GM23248 (cell line): Measurements from ENCODE around the gene ZDHHC11. TPM values are rescaled to one million over a fixed set of nuclear protein-coding genes. Genes with fewer than 3 reads are reported as not detected.
"Not testable (repeated sequence)": the region's sequence is repeated elsewhere in the genome, so short reads cannot be mapped to it uniquely, and the experiment has no call there.

Experiments
- DNase-seq: peaks from one replicate; pipeline ENCODE4 v3.0.0-alpha.2; 2015
- H2AFZ ChIP-seq: fragments of 200-600 bp; sonication (generic); 2 replicates; pipeline ENCODE4 v1.6.1; 2016; ENCODE audit warnings: antibody characterized with exemption
- H3F3A ChIP-seq: fragments of 200-600 bp; sonication (generic); 2 replicates; pipeline ENCODE4 v1.6.1; 2016; ENCODE audit warnings: mild to moderate bottlenecking, antibody characterized with exemption, mixed run types; ENCODE audit not compliant: insufficient read depth
- H3K27ac ChIP-seq: fragments of 200-600 bp; sonication (generic); 2 replicates; pipeline ENCODE4 v1.5.1; 2016; ENCODE audit warnings: mild to moderate bottlenecking
- H3K27me3 ChIP-seq: fragments of 200-600 bp; sonication (generic); replicated peaks from 2 replicates; pipeline ENCODE4 v1.6.1; 2016; ENCODE audit warnings: mild to moderate bottlenecking; ENCODE audit not compliant: insufficient read depth
- H3K36me3 ChIP-seq: fragments of 200-600 bp; sonication (generic); 2 replicates; pipeline ENCODE4 v1.6.1; 2016; ENCODE audit warnings: low read depth, mild to moderate bottlenecking
- H3K4me1 ChIP-seq: fragments of 200-600 bp; sonication (generic); 2 replicates; pipeline ENCODE4 v1.6.1; 2016; ENCODE audit warnings: mild to moderate bottlenecking; ENCODE audit not compliant: insufficient read depth
- H3K4me2 ChIP-seq: fragments of 200-600 bp; sonication (generic); one replicate; pipeline ENCODE4 v1.6.1; 2016; ENCODE audit warnings: mild to moderate bottlenecking; ENCODE audit not compliant: unreplicated experiment
- H3K4me3 ChIP-seq: fragments of 200-600 bp; sonication (generic); 2 replicates; pipeline ENCODE4 v1.5.1; 2016; ENCODE audit warnings: mild to moderate bottlenecking
- H3K79me2 ChIP-seq: fragments of 200-600 bp; sonication (generic); 2 replicates; pipeline ENCODE4 v1.6.1; 2016; ENCODE audit warnings: mild to moderate bottlenecking; ENCODE audit not compliant: insufficient read depth
- H3K9ac ChIP-seq: fragments of 200-600 bp; sonication (generic); 2 replicates; pipeline ENCODE4 v1.6.1; 2016; ENCODE audit warnings: mild to moderate bottlenecking
- H3K9me2 ChIP-seq: fragments of 200-600 bp; sonication (generic); 2 replicates; pipeline ENCODE4 v1.6.1; 2016; ENCODE audit warnings: mixed run types, mild to moderate bottlenecking, moderate library complexity; ENCODE audit not compliant: insufficient read depth
- H3K9me3 ChIP-seq: fragments of 200-600 bp; sonication (generic); one replicate; pipeline ENCODE4 v1.6.1; 2017; ENCODE audit warnings: low read depth
- H4K20me1 ChIP-seq: fragments of 200-600 bp; sonication (generic); 2 replicates; pipeline ENCODE4 v1.6.0; 2016; ENCODE audit not compliant: insufficient read depth
- EZH2 ChIP-seq: fragments of 200-600 bp; sonication (generic); IDR thresholded peaks from 2 replicates; pipeline ENCODE4 v1.6.1; 2018; ENCODE audit warnings: antibody characterized with exemption, mild to moderate bottlenecking; ENCODE audit not compliant: insufficient read depth, poor library complexity, severe bottlenecking
- EZH2phosphoT487 ChIP-seq: fragments of 200-600 bp; sonication (generic); IDR thresholded peaks from 2 replicates; pipeline ENCODE4 v1.6.1; 2018; ENCODE audit warnings: antibody characterized with exemption, moderate library complexity, mild to moderate bottlenecking, low read depth; ENCODE audit not compliant: insufficient read depth
- WGBS, 2 experiments: methylation state at CpG; one replicate each; pipeline ENCODE4 v1.1.6; 2015 to 2017; ENCODE audit warnings: low lambda C conversion rate in 2 of 2, low coverage in 1 of 2; ENCODE audit errors: missing lambda C conversion rate in 2 of 2; 5-methylcytosine and 5-hydroxymethylcytosine counted together
- in situ Hi-C: fragments of 300-500 bp; cut with MboI; formaldehyde crosslinking; loops from 2 replicates; pipeline ENCODE4 v1.15.0; 2020
- polyA plus RNA-seq: library from polyadenylated mRNA; unstranded; fragments of >200 nt; fragmentation: Nextera tagmentation; extraction: Ambion mirVana; gene quantifications from 2 replicates; pipeline ENCODE4 v1.2.1, GENCODE V29; 2016
- total RNA-seq: library from RNA; depleted of rRNA; stranded (reverse); fragments of >200 nt; shearing (Covaris generic); gene quantifications from 2 replicates; pipeline ENCODE4 v1.2.3, GENCODE V29; 2014

Gene ZDHHC11
- total and polyA plus RNA-seq, 2 experiments from 2014 or later = 0.26 to 0.65 TPM

DNA sequence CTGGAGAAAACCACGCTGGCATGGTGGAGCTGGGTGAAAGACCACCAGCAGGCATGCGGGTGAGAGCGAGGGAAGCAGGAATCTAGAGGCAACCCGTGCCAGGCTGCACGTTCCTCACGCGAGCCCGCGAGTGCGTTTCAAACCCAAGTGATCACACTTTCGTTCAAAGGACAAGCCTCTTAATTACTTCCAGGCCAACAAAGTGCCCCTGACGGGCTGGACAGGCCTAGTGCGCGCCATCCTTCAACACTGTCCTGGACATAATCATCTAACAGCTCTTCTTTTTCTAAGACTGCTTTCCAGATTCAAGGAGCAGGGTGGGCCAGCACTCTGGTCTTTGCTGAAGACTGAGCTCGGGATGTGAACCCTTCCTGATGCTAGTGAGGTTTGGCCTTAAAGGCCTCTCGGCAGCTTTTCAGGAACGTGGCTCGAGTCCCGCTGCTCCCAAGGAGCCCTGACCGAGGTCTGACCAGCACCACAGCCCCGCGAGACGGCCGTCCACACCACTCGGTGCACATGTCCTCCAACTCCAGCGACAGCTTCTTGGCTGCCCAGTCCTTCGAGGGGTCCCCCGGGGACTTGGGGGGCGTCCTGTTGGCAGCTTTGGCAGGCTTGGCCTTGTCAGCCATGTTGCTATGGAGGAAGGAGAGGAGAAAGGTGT lies 81.2 kb downstream of the ZDHHC11 start:
- 36 to 43% methylated on average over 28 to 29 of the region's 29 CpGs for WGBS, 2 experiments
- H3K9ac ChIP-seq, H3K36me3 ChIP-seq, H3F3A ChIP-seq, H3K4me1 ChIP-seq, DNase-seq, H3K4me2 ChIP-seq, H2AFZ ChIP-seq, H3K27me3 ChIP-seq, in situ Hi-C loops, H3K27ac ChIP-seq, H3K4me3 ChIP-seq, H3K79me2 ChIP-seq, H3K9me2 ChIP-seq, H3K9me3 ChIP-seq, H4K20me1 ChIP-seq: not testable (repeated sequence)

DNA sequence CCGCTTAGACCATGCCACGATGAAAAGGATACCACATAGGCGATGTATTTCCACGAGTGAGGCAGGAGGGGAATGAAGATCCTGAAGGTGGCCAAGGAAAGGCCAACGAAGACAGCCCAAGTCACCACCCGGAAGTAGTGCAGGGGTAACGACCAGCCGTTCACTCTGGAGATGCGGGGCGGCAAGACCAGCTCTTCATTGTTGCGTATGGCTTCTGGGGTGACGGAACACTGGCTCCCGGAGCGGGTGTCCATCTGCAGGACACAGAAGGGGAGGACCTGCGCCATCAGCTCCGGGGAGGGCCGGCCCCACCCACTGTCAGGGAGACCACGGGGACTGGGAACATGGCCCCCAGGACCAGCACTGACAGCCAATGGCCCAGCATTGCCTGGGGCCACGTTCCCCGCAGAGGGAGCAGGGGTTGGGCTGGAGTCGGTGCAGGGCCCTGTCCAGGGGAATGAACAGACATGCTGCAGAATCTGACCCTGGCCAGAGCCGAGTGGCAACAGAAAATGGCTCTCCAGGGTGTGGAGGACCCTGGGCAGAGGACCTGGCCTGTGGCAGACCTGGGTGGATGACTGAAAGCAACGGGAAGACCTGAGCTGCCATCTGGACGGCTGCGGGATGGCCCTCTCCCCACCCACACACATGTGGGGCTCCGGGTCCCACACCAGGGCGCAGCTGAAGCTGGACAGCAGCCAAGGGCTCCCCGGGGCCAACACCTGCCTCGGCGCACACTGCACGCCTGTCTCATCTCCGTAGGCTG lies 83.9 kb downstream of the ZDHHC11 start:
- DNase-seq = no peak
- no peaks in the 10 kb centered on the region for H3K9me2 ChIP-seq
- H3K9ac ChIP-seq = no peak overlapping the region
- no peaks in the 10 kb centered on the region for H3K79me2 ChIP-seq
- 64 to 67% methylated on average over 28 of the region's 32 CpGs for WGBS, 2 experiments
- no peaks in the 10 kb centered on the region for H3K9me3 ChIP-seq
- no peak overlapping the region for H3K4me2 ChIP-seq
- no peaks in the 10 kb centered on the region for H3K36me3 ChIP-seq
- no peaks in the 10 kb centered on the region for H3K4me1 ChIP-seq
- H3K4me3 ChIP-seq = no peak overlapping the region
- H4K20me1 ChIP-seq = no peaks in the 10 kb centered on the region
- in situ Hi-C loops = no loop called here
- no peak overlapping the region for H3K27ac ChIP-seq
- H3K27me3 ChIP-seq = no peaks in the 10 kb centered on the region
- no peak overlapping the region for H2AFZ ChIP-seq
- TF ChIP-seq EZH2 (no peak), EZH2phosphoT487 (no peak)
- H3F3A ChIP-seq = no peaks in the 10 kb centered on the region

DNA sequence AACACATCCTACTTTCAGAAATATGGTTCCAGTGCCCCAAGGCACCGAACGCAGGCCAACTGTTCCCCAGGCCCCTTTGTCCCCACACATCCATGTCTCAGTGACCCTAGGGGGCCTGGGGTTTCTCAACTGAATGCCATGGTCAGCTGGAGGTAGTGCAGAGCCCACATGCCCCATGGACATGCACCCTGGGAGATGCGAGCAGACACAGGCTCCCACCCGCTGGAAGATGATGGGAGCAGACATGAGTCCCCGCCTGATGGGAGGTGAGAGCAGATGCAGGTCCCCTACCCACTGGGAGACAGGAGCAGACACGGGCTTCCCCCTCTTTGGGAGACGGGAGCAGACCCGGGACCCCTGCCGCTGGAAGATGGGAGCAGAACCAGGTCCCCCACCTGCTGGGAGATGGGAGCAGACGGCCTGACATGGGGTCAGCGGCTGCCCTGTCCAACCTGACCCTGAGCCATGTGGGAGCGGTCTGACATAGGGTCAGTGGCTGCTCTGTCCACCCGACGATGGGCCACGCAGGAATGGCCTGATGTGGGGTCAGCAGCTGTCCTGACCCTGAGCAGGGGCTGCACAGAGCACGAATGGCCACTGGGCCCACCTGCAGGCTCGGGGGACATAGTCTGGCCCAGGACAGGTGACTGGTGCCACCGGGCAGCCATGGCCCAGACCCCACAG lies 84.7 kb downstream of the ZDHHC11 start:
- TF ChIP-seq EZH2phosphoT487 (no peak), EZH2 (no peak)
- Histone ChIP-seq H3K79me2 (no peaks in the 10 kb centered on the region), H3K9me2 (no peaks in the 10 kb centered on the region), H3K4me2 (no peak overlapping the region), H3K4me3 (no peak overlapping the region), H3K27me3 (no peaks in the 10 kb centered on the region), H3K36me3 (no peaks in the 10 kb centered on the region), H3K9me3 (no peaks in the 10 kb centered on the region), H2AFZ (no peak overlapping the region), H3K4me1 (no peaks in the 10 kb centered on the region), H4K20me1 (no peaks in the 10 kb centered on the region), H3K9ac (no peak overlapping the region), H3K27ac (no peak overlapping the region), H3F3A (no peaks in the 10 kb centered on the region)
- DNase-seq = no peak
- 55 to 56% methylated on average over 18 of the region's 18 CpGs for WGBS, 2 experiments
- in situ Hi-C loops = no loop called here

DNA sequence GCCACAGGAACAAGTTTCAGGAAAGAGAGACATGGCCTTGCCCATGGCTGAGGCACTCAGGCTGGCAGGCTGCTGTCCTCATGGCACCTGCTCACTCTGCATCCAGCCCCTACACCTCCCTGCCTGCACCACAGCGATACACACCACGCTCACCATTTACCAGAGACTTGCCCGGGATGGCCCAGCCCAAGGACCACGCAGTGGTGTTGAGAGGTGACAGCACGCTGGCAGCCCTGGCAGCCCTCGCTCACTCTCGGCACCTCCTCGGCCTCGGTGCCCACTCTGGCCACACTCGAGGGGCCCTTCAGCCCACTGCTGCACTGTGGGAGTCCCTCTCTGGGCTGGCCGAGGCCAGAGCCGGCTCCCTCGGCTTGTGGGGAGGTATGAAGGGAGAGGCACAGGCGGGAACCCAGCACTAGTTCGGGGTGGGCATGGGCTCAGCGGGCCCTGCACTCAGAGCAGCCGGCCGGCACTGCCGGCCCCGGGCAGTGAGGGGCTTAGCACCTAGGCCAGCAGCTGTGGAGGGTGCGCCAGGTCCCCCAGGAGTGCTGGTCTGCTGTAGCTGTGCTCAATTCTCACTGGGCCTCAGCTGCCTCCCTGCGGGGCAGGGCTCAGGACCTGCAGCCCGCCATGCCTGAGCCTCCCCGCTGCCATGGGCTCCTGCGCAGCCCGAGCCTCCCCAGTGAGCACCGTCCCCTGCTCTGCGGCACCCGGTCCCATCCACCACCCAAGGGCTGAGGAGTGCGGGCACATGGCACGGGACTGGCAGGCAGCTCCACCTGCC lies 86.6 kb downstream of the ZDHHC11 start:
- Histone ChIP-seq H3K27ac (no peak overlapping the region), H2AFZ (no peak overlapping the region), H3K4me2 (no peak overlapping the region), H3K4me1 (no peaks in the 10 kb centered on the region), H3K9me2 (no peaks in the 10 kb centered on the region), H3K79me2 (no peaks in the 10 kb centered on the region), H3F3A (no peaks in the 10 kb centered on the region), H3K9me3 (no peaks in the 10 kb centered on the region), H3K9ac (no peak overlapping the region), H4K20me1 (no peaks in the 10 kb centered on the region), H3K36me3 (no peaks in the 10 kb centered on the region), H3K4me3 (no peak overlapping the region), H3K27me3 (0 out of 2 replicates have a peak, but pooled peaks cover 4% of the 10 kb centered on the region)
- 70 to 73% methylated on average over 28 to 31 of the region's 31 CpGs for WGBS, 2 experiments
- in situ Hi-C loops = no loop called here
- DNase-seq = no peak
- no peak for TF ChIP-seq EZH2phosphoT487
- TF ChIP-seq EZH2 = no peak
